ENCODE data around the gene CFAP161. TPM values are rescaled to one million over a fixed set of nuclear protein-coding genes. Genes with fewer than 3 reads are reported as not detected.

Gene CFAP161
- total RNA-seq, 5 donors from 2014 or later (not counting 1 experiment from before 2014, with no cell fraction given), result 0.35 TPM; not detected in 4

DNA sequence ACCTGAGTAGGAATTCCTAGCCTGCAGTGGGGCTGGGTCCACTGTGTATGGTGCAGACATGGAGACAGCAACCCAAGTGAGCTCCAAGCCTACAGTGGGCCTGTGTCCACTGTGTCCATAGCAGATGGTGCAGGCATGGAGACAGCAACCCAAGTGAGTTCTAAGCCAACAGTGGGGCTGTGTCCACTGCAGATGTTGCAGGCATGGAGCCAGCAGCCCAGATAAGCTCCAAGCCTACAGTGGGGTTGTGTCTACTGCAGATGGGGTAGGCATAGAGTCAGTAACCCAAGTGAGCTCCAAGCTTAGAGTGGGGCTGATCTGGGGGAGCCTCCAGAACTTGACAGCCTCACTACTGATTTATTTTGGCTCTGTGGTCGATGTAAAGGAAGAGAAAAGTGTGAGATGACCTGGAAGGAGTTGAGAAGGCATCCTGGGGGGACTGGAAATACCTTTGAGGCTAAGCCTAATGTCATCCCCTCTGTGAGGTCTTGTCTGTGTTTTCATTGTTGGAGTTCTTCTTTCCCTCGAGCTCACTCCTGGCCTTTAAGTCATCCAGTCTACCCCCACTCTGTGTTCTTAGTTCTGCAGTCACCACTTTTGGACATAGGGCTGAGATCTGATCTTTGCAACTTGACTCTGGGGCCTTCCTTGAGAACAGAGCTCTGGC lies 40.2 kb downstream of the CFAP161 start:
- peaks cover 6 to 8% of the 10 kb centered on the region in 2 donors for H3K27me3 Mint-ChIP-seq
- no peak overlapping the region for H3K4me3 Mint-ChIP-seq
- Histone ChIP-seq H3K9me3 (no peaks in the 10 kb centered on the region), H3K36me3 (ENCODE audit: control insufficient read depth in 2 of 2, extremely low read depth in 1 of 2, insufficient read depth in 1 of 2, low read length in 1 of 2) (no peaks in the 10 kb centered on the region), H3K27ac (ENCODE audit: low read length) (no peak overlapping the region), H3K27me3 (replicated peaks in 1 of 2; ENCODE audit: control insufficient read depth in 2 of 2, extremely low read depth in 1 of 2, insufficient read depth in 2 of 2, low read length in 1 of 2) (peaks cover 0 to 7% of the 10 kb centered on the region in 2 experiments), H3K4me3 (ENCODE audit: control insufficient read depth in 1 of 2, extremely low read depth in 1 of 2, low read length in 1 of 2) (no peak overlapping the region), H3K4me1 (ENCODE audit: control insufficient read depth in 1 of 2, extremely low read depth in 1 of 2, insufficient read depth in 2 of 2, low read length in 2 of 2) (no peaks in the 10 kb centered on the region)
- ChIA-PET POLR2A (no interaction called here), CTCF (interaction anchor here in 1 of 2 donors (1.4 kb wide), 1 partner anchor 92 kb away, joined by 4 read pairs; no protein-coding TSS in a partner anchor)
- H3K9me3 Mint-ChIP-seq, result no peaks in the 10 kb centered on the region
- H3K27ac Mint-ChIP-seq, result no peak overlapping the region
- no peaks in the 10 kb centered on the region for H3K36me3 Mint-ChIP-seq
- no peaks in the 10 kb centered on the region for H3K4me1 Mint-ChIP-seq
- no CpG with 5 or more reads among the region's 2 CpGs for WGBS (ENCODE audit: insufficient coverage)
- no peak for ATAC-seq (replicated peaks in 1 of 4)
- no peak for DNase-seq

DNA sequence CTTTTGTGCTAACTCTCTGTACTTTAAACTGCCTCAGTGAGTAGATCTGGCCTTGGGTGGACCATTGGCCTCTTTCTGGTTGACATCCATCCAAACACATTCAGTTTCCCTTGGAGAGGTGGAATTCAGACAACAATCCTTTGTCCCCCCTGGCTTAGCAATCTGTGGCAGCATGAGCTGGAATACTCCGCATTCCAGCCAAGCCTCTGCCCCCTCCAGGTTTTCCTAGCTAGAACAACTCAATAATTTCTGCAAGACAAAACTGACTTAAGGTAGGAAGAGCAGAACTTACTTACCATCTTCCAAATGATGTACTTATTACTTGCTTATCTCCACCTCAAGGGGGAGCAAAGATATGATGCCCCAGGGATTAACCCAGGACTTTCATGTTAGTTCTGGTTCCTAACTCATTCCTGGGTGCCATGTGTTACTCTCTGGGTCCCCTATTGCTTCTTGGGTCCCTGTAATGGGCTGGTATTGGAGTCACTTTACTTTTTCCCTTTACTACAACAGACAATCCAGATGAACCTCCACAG lies 40.8 kb downstream of the CFAP161 start:
- CTCF ChIA-PET, result interaction anchor here in 1 of 2 donors (1.4 kb wide), 1 partner anchor 91 kb away, joined by 4 read pairs; no protein-coding TSS in a partner anchor
- Histone ChIP-seq H3K27me3 (replicated peaks in 1 of 2; ENCODE audit: control insufficient read depth in 2 of 2, extremely low read depth in 1 of 2, insufficient read depth in 2 of 2, low read length in 1 of 2) (peaks cover 0 to 7% of the 10 kb centered on the region in 2 experiments), H3K9me3 (no peaks in the 10 kb centered on the region), H3K27ac (ENCODE audit: low read length) (no peak overlapping the region), H3K36me3 (ENCODE audit: control insufficient read depth in 2 of 2, extremely low read depth in 1 of 2, insufficient read depth in 1 of 2, low read length in 1 of 2) (no peaks in the 10 kb centered on the region), H3K4me1 (ENCODE audit: control insufficient read depth in 1 of 2, extremely low read depth in 1 of 2, insufficient read depth in 2 of 2, low read length in 2 of 2) (no peaks in the 10 kb centered on the region), H3K4me3 (ENCODE audit: control insufficient read depth in 1 of 2, extremely low read depth in 1 of 2, low read length in 1 of 2) (no peak overlapping the region)
- no peaks in the 10 kb centered on the region for H3K36me3 Mint-ChIP-seq
- ATAC-seq (replicated peaks in 1 of 4) (no peak), DNase-seq (no peak)
- no peak overlapping the region for H3K27ac Mint-ChIP-seq
- H3K9me3 Mint-ChIP-seq, result no peaks in the 10 kb centered on the region
- no CpG with 5 or more reads among the region's 1 CpG for WGBS (ENCODE audit: insufficient coverage)
- POLR2A ChIA-PET, result no interaction called here
- H3K27me3 Mint-ChIP-seq, result peaks cover 6 to 8% of the 10 kb centered on the region in 2 donors
- H3K4me1 Mint-ChIP-seq, result no peaks in the 10 kb centered on the region
- no peak overlapping the region for H3K4me3 Mint-ChIP-seq

DNA sequence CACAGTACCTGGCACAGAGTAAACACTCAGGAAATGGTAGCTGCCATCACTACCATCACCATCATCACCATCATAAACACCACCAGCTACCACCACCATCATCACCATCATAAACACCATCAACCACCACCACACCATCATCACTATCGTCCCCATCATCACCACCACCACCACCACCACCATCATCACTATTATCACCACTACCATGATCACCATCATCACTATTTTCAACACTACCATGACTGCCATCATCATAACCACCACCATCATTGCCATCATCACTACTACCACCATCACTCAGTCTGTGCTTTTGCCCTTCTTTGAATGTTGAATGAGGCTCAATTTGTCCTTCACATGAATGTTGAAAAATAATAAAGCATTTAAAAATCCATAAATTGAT lies 41.4 kb downstream of the CFAP161 start:
- no peak overlapping the region for H3K4me3 Mint-ChIP-seq
- ChIA-PET POLR2A (no interaction called here), CTCF (interaction anchor here in 1 of 2 donors (1.0 kb wide), 1 partner anchor 12 kb away, joined by 3 read pairs; no protein-coding TSS in a partner anchor)
- H3K4me3 ChIP-seq (ENCODE audit: control insufficient read depth in 1 of 2, extremely low read depth in 1 of 2, low read length in 1 of 2), result no peak overlapping the region
- H3K27me3 Mint-ChIP-seq, result peaks cover 6 to 8% of the 10 kb centered on the region in 2 donors
- peaks cover 0 to 7% of the 10 kb centered on the region in 2 experiments for H3K27me3 ChIP-seq (replicated peaks in 1 of 2; ENCODE audit: control insufficient read depth in 2 of 2, extremely low read depth in 1 of 2, insufficient read depth in 2 of 2, low read length in 1 of 2)
- no peaks in the 10 kb centered on the region for H3K36me3 Mint-ChIP-seq
- H3K27ac Mint-ChIP-seq, result no peak overlapping the region
- no peak overlapping the region for H3K27ac ChIP-seq (ENCODE audit: low read length)
- H3K4me1 ChIP-seq (ENCODE audit: control insufficient read depth in 1 of 2, extremely low read depth in 1 of 2, insufficient read depth in 2 of 2, low read length in 2 of 2), result no peaks in the 10 kb centered on the region
- H3K9me3 Mint-ChIP-seq, result no peaks in the 10 kb centered on the region
- no peaks in the 10 kb centered on the region for H3K4me1 Mint-ChIP-seq
- 17% methylated on average over 1 of the region's 1 CpG for WGBS (ENCODE audit: insufficient coverage)
- no peaks in the 10 kb centered on the region for H3K36me3 ChIP-seq (ENCODE audit: control insufficient read depth in 2 of 2, extremely low read depth in 1 of 2, insufficient read depth in 1 of 2, low read length in 1 of 2)
- no peak for DNase-seq
- no peak for ATAC-seq (replicated peaks in 1 of 4)
- no peaks in the 10 kb centered on the region for H3K9me3 ChIP-seq

DNA sequence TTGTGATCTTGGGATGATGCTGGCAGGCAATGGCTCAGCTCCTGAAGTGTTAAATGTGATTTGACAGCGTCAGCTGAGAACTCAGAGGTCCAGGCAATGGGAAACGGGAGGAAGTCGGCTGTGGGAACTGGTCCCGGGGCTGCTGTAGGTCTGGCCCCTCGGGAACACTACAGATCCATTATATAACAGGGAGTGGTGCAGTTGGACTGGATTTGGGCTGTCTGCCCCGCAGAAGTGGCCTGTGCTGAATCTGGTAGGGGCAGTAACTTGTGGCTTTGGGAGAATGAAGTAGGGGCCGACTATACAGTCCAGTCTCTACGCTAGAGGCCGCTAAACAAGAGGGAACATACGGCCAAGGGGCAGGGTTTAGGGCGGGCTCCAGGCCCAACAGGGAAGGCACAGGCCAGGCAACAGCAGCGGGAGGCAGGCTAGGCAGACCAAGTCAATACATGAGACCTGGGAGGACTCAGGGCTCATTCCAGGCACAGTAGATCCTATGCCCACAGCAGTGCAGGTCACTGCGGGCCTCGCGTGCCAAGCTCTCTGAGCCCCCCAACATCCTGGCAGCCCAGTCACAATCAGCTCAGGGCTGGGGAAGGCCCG lies 42.3 kb downstream of the CFAP161 start:
- Mint-ChIP-seq H3K36me3 (no peaks in the 10 kb centered on the region), H3K27me3 (peaks cover 5 to 10% of the 10 kb centered on the region in 2 donors), H3K9me3 (no peaks in the 10 kb centered on the region), H3K4me1 (no peaks in the 10 kb centered on the region), H3K27ac (no peak overlapping the region), H3K4me3 (no peak overlapping the region)
- H3K27ac ChIP-seq (ENCODE audit: low read length), result no peak overlapping the region
- DNase-seq (no peak), ATAC-seq (replicated peaks in 1 of 4) (no peak)
- H3K36me3 ChIP-seq (ENCODE audit: control insufficient read depth in 2 of 2, extremely low read depth in 1 of 2, insufficient read depth in 1 of 2, low read length in 1 of 2), result no peaks in the 10 kb centered on the region
- H3K4me1 ChIP-seq (ENCODE audit: control insufficient read depth in 1 of 2, extremely low read depth in 1 of 2, insufficient read depth in 2 of 2, low read length in 2 of 2), result no peaks in the 10 kb centered on the region
- POLR2A ChIA-PET, result no interaction called here
- H3K4me3 ChIP-seq (ENCODE audit: control insufficient read depth in 1 of 2, extremely low read depth in 1 of 2, low read length in 1 of 2), result no peak overlapping the region
- CTCF ChIA-PET, result interaction anchor here in 1 of 2 donors (1.0 kb wide), 1 partner anchor 13 kb away, joined by 3 read pairs; no protein-coding TSS in a partner anchor
- 90% methylated on average over 11 of the region's 16 CpGs for WGBS (ENCODE audit: insufficient coverage)
- H3K27me3 ChIP-seq (replicated peaks in 1 of 2; ENCODE audit: control insufficient read depth in 2 of 2, extremely low read depth in 1 of 2, insufficient read depth in 2 of 2, low read length in 1 of 2), result peaks cover 0 to 11% of the 10 kb centered on the region in 2 experiments
- H3K9me3 ChIP-seq, result no peaks in the 10 kb centered on the region

DNA sequence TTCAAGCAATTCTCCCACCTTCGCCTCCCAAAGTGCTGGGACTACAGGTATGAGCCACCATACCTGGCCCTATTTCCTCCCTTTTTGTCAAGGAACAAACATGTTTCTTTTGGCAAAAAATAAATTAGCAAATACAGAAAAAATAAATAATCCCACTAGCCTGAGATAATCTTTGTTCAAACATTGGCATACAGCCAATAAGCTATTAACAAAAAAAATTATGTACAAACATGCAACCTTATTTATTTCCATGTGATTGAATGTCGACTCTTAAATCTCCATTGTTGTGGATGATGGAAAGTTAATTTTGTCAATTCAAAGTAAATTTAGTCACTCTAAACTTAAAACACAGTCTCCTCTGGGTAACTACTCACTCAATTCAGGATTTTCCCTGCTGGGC lies 44.3 kb downstream of the CFAP161 start:
- CTCF ChIA-PET, result no interaction called here

DNA sequence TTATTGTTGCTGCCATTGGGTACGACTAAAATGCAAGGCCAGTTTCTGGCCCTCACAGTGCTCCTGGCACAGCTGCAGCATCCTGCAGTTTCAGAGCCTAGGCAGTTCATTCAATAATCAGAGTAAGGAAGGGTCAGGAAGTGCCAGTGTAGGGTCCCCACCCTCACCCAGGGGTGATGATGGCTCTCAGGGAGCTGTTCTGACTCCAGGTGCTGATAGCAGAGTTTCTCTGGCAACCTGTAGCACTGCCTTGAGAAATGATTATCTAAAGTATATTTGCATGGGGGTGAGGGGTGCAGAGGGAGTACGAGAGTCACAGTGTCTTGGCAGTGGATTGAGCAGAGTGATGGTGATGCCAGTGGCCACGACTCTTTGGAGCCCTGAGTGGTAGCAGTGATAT lies 47.1 kb downstream of the CFAP161 start:
- peaks cover 0 to 38% (median 11%) of the 10 kb centered on the region in 3 donors for H3K4me1 Mint-ChIP-seq
- H3K9me3 Mint-ChIP-seq, result no peaks in the 10 kb centered on the region
- CTCF ChIA-PET, result no interaction called here

More for the DNA sequence above, 44.3 kb downstream of the CFAP161 start:
- H3K27ac ChIP-seq (ENCODE audit: low read length), result no peak overlapping the region
- WGBS (ENCODE audit: insufficient coverage), result 83% methylated on average over 1 of the region's 2 CpGs
- no peak for DNase-seq
- ATAC-seq (replicated peaks in 1 of 4), result no peak
- POLR2A ChIA-PET, result no interaction called here
- H3K9me3 Mint-ChIP-seq, result no peaks in the 10 kb centered on the region
- no peaks in the 10 kb centered on the region for H3K36me3 Mint-ChIP-seq
- H3K4me1 ChIP-seq (ENCODE audit: control insufficient read depth in 1 of 2, extremely low read depth in 1 of 2, insufficient read depth in 2 of 2, low read length in 2 of 2), result no peaks in the 10 kb centered on the region
- peaks cover 0 to 16% (median 6%) of the 10 kb centered on the region in 3 donors for H3K4me1 Mint-ChIP-seq
- H3K36me3 ChIP-seq (ENCODE audit: control insufficient read depth in 2 of 2, extremely low read depth in 1 of 2, insufficient read depth in 1 of 2, low read length in 1 of 2), result no peaks in the 10 kb centered on the region
- H3K4me3 Mint-ChIP-seq, result no peak overlapping the region
- no peak overlapping the region for H3K27ac Mint-ChIP-seq
- no peak overlapping the region for H3K4me3 ChIP-seq (ENCODE audit: control insufficient read depth in 1 of 2, extremely low read depth in 1 of 2, low read length in 1 of 2)
- peaks cover 21 to 24% of the 10 kb centered on the region in 2 donors for H3K27me3 Mint-ChIP-seq
- H3K9me3 ChIP-seq, result no peaks in the 10 kb centered on the region
- peaks cover 0 to 20% of the 10 kb centered on the region in 2 experiments for H3K27me3 ChIP-seq (replicated peaks in 1 of 2; ENCODE audit: control insufficient read depth in 2 of 2, extremely low read depth in 1 of 2, insufficient read depth in 2 of 2, low read length in 1 of 2)

More for the DNA sequence above, 47.1 kb downstream of the CFAP161 start:
- 57% methylated on average over 2 of the region's 3 CpGs for WGBS (ENCODE audit: insufficient coverage)
- no peak overlapping the region for H3K4me3 Mint-ChIP-seq
- Histone ChIP-seq H3K4me1 (ENCODE audit: control insufficient read depth in 1 of 2, extremely low read depth in 1 of 2, insufficient read depth in 2 of 2, low read length in 2 of 2) (no peaks in the 10 kb centered on the region), H3K4me3 (ENCODE audit: control insufficient read depth in 1 of 2, extremely low read depth in 1 of 2, low read length in 1 of 2) (no peak overlapping the region), H3K9me3 (no peaks in the 10 kb centered on the region), H3K36me3 (ENCODE audit: control insufficient read depth in 2 of 2, extremely low read depth in 1 of 2, insufficient read depth in 1 of 2, low read length in 1 of 2) (no peaks in the 10 kb centered on the region), H3K27me3 (replicated peaks in 1 of 2; ENCODE audit: control insufficient read depth in 2 of 2, extremely low read depth in 1 of 2, insufficient read depth in 2 of 2, low read length in 1 of 2) (peaks cover 0 to 26% of the 10 kb centered on the region in 2 experiments), H3K27ac (ENCODE audit: low read length) (no peak overlapping the region)
- H3K27ac Mint-ChIP-seq, result no peak overlapping the region
- no peaks in the 10 kb centered on the region for H3K36me3 Mint-ChIP-seq
- peaks cover 34 to 38% of the 10 kb centered on the region in 2 donors for H3K27me3 Mint-ChIP-seq
- ATAC-seq (replicated peaks in 1 of 4) (no peak), DNase-seq (no peak)
- POLR2A ChIA-PET, result no interaction called here

Measured in T-cell (primary cell).